ENCODE measurements around the gene SIRT5.

GRCh38 chr6:13535306-13535705 is 39.1 kb upstream of the SIRT5 start:
- no peak for TF ChIP-seq CTCF (IDR thresholded peaks at IDR 0.05)
- TF ChIP-seq POLR2A (IDR thresholded peaks at IDR 0.05): no peak
